ENCODE results near the gene RHOBTB3. TPM values are rescaled to one million over a fixed set of nuclear protein-coding genes. Genes with fewer than 3 reads are reported as not detected.

Gene RHOBTB3
- total RNA-seq, 4 donors from 2014 or later, result 58.7 to 85.7 (median 68.0) TPM

- intact Hi-C loops (cut with DNase I), result loop anchor here (5.0 kb wide), 1 partner anchor 201 kb away; no protein-coding TSS in a partner anchor
- H3K27me3 ChIP-seq, result no peaks in the 10 kb centered on the region
- no peaks in the 10 kb centered on the region for H3K9me3 ChIP-seq
- no peaks in the 10 kb centered on the region for H3K36me3 ChIP-seq
- H3K27ac ChIP-seq, result peak overlapping the region in 2 of 3 donors; percentile 33 to 59
- no peak overlapping the region for H3K4me3 ChIP-seq (replicated peaks in 1 of 3)
- DNase-seq, result no peak
- H3K4me1 ChIP-seq, result peaks cover 8 to 16% of the 10 kb centered on the region in 2 donors
- 39 to 43% methylated on average over 3 of the region's 3 CpGs for WGBS, 2 donors
- TF ChIP-seq POLR2A (IDR thresholded peaks at IDR 0.05) (no peak), CTCF (IDR thresholded peaks at IDR 0.05) (no peak)
Observed at GRCh38 chr5:95843733-95844223, 112.6 kb downstream of the RHOBTB3 start.

GRCh38 chr5:95845391-95845790, 114.3 kb downstream of the RHOBTB3 start:
- Histone ChIP-seq H3K27ac (no peak overlapping the region), H3K4me3 (replicated peaks in 1 of 3) (no peak overlapping the region)
- 83 to 87% methylated on average over 3 of the region's 3 CpGs for WGBS, 2 donors

More at GRCh38 chr5:95845391-95845790, 114.3 kb downstream of the RHOBTB3 start:
- DNase-seq, result no peak
- Histone ChIP-seq H3K4me1 (peaks cover 8 to 20% of the 10 kb centered on the region in 2 donors), H3K27me3 (no peaks in the 10 kb centered on the region), H3K36me3 (no peaks in the 10 kb centered on the region), H3K9me3 (no peaks in the 10 kb centered on the region)
- intact Hi-C loops (cut with DNase I), result loop anchor here (5.0 kb wide), 1 partner anchor 183 kb away; no protein-coding TSS in a partner anchor
- TF ChIP-seq CTCF (IDR thresholded peaks at IDR 0.05) (no peak), POLR2A (IDR thresholded peaks at IDR 0.05) (no peak)

Other genes with a start within 250 kb of the RHOBTB3 start
- 100 to 1,000 TPM in 1 of 4 donors, 10 to 100 TPM in 3; 77.0 to 111 (median 91.2) TPM for gene SKIC3, start 176.4 kb upstream of the RHOBTB3 start, total RNA-seq
- gene ARSK, start 176.2 kb upstream of the RHOBTB3 start, total RNA-seq, result 10 to 100 TPM in 2 of 4 donors, 1 to 10 TPM in 2; 7.8 to 11.4 (median 9.3) TPM
- gene GPR150, start 111.2 kb upstream of the RHOBTB3 start, total RNA-seq, result under 1 TPM in 1 of 4 donors, not detected in 3; 0.42 TPM
- gene RFESD, start 84.6 kb upstream of the RHOBTB3 start, total RNA-seq, result 1 to 10 TPM in 3 of 4 donors, under 1 TPM in 1; 0.63 to 3.7 (median 2.5) TPM
- not detected for gene SPATA9, start 48.3 kb upstream of the RHOBTB3 start, total RNA-seq
- 10 to 100 TPM; 30.1 to 68.7 (median 37.7) TPM for gene GLRX, start 91.4 kb downstream of the RHOBTB3 start, total RNA-seq
- 10 to 100 TPM; 56.1 to 80.2 (median 69.6) TPM for gene ELL2, start 230.5 kb downstream of the RHOBTB3 start, total RNA-seq

All from thyroid gland (tissue), 4 donors.